Mesenchymal stem cell (in vitro differentiated cells and primary cell): ENCODE data around the gene TM9SF3.
A peak's percentile ranks its signal among the peaks of the same experiment; 100 is the strongest.

Experiments used
- DNase-seq: peaks from one replicate; pipeline ENCODE4 v3.0.0-alpha.2; 2013
- H2AFZ ChIP-seq: one replicate; pipeline ENCODE4 v1.6.1; 2013; ENCODE audit warnings: low read depth, mild to moderate bottlenecking, control low read depth, inconsistent platforms, low read length, moderate library complexity
- H2AK5ac ChIP-seq: 2 replicates; pipeline ENCODE4 v1.6.1; 2013; ENCODE audit warnings: low read length, moderate library complexity, mild to moderate bottlenecking, inconsistent platforms; ENCODE audit not compliant: severe bottlenecking
- H2BK120ac ChIP-seq: one replicate; pipeline ENCODE4 v1.6.1; 2013; ENCODE audit warnings: low read depth, mild to moderate bottlenecking, inconsistent platforms, low read length, moderate library complexity
- H2BK12ac ChIP-seq, 2 experiments: one replicate each; pipeline ENCODE4 v1.6.1; 2013; ENCODE audit warnings: inconsistent platforms in 2 of 2, low read length in 2 of 2, mild to moderate bottlenecking in 2 of 2, moderate library complexity in 2 of 2, control low read depth in 1 of 2
- H2BK15ac ChIP-seq: one replicate; pipeline ENCODE4 v1.6.1; 2013; ENCODE audit warnings: mild to moderate bottlenecking, low read depth, inconsistent platforms; ENCODE audit not compliant: poor library complexity, severe bottlenecking
- H2BK5ac ChIP-seq: 2 replicates; pipeline ENCODE4 v1.6.1; 2013; ENCODE audit warnings: low read depth, mild to moderate bottlenecking, low read length, control low read depth, inconsistent platforms; ENCODE audit not compliant: poor library complexity, severe bottlenecking
- H3K14ac ChIP-seq, 2 experiments: one replicate each; pipeline ENCODE4 v1.6.1; 2013; ENCODE audit warnings: inconsistent platforms in 2 of 2, low read length in 2 of 2, control low read depth in 1 of 2, mild to moderate bottlenecking in 1 of 2, moderate library complexity in 1 of 2
- H3K18ac ChIP-seq, 2 experiments: one replicate each; pipeline ENCODE4 v1.6.1; 2013; ENCODE audit warnings: inconsistent platforms in 2 of 2, low read length in 2 of 2, control low read depth in 1 of 2, low read depth in 1 of 2, mild to moderate bottlenecking in 1 of 2
- H3K23ac ChIP-seq, 2 experiments: one replicate each; pipeline ENCODE4 v1.6.1; 2013; ENCODE audit warnings: inconsistent platforms in 2 of 2, low read length in 2 of 2, mild to moderate bottlenecking in 2 of 2, moderate library complexity in 2 of 2, control low read depth in 1 of 2
- H3K27ac ChIP-seq: 2 replicates; pipeline ENCODE4 v1.5.1; 2013; ENCODE audit warnings: mild to moderate bottlenecking, moderate library complexity, low read length, control low read depth, inconsistent platforms; ENCODE audit not compliant: poor library complexity, severe bottlenecking
- H3K27me3 ChIP-seq, 2 experiments: 2 replicates each; pipeline versions ENCODE4 v1.6.1 to v1.7.0; 2013; ENCODE audit warnings: low read length in 2 of 2, mild to moderate bottlenecking in 2 of 2, moderate library complexity in 2 of 2, control low read depth in 1 of 2, inconsistent platforms in 1 of 2; ENCODE audit not compliant: control insufficient read depth in 1 of 2, insufficient read depth in 1 of 2
- H3K36me3 ChIP-seq, 2 experiments: 2 replicates each; pipeline versions ENCODE4 v1.6.1 to v1.7.0; 2013; ENCODE audit warnings: low read length in 2 of 2, control low read depth in 1 of 2, inconsistent platforms in 1 of 2, low read depth in 1 of 2, mild to moderate bottlenecking in 1 of 2; ENCODE audit not compliant: insufficient read depth in 2 of 2, control insufficient read depth in 1 of 2
- H3K4ac ChIP-seq, 2 experiments: one replicate each; pipeline ENCODE4 v1.6.1; 2013; ENCODE audit warnings: inconsistent platforms in 2 of 2, low read length in 2 of 2, mild to moderate bottlenecking in 2 of 2, moderate library complexity in 2 of 2, control low read depth in 1 of 2, low read depth in 1 of 2
- H3K4me1 ChIP-seq: 2 replicates; pipeline ENCODE4 v1.6.1; 2013; ENCODE audit warnings: low read depth, low read length, control low read depth; ENCODE audit not compliant: control insufficient read depth, insufficient read depth
- H3K4me2 ChIP-seq: 2 replicates; pipeline ENCODE4 v1.6.1; 2013; ENCODE audit warnings: low read length, mild to moderate bottlenecking, inconsistent platforms; ENCODE audit not compliant: poor library complexity, severe bottlenecking
- H3K4me3 ChIP-seq, 2 experiments: 2 replicates each; pipeline versions ENCODE4 v1.5.1 to v1.7.0; 2013; ENCODE audit warnings: low read length in 2 of 2, mild to moderate bottlenecking in 2 of 2, control low read depth in 1 of 2, low read depth in 1 of 2; ENCODE audit not compliant: insufficient read depth in 1 of 2
- H3K79me1 ChIP-seq: replicated peaks from 2 replicates; pipeline ENCODE4 v1.6.1; 2013; ENCODE audit warnings: mild to moderate bottlenecking, control low read depth, low read length, inconsistent platforms; ENCODE audit not compliant: poor library complexity, severe bottlenecking
- H3K9ac ChIP-seq: 2 replicates; pipeline ENCODE4 v1.7.0; 2013; ENCODE audit warnings: mild to moderate bottlenecking, low read length, moderate library complexity
- H3K9me3 ChIP-seq: 2 replicates; pipeline ENCODE4 v1.7.0; 2013; ENCODE audit warnings: mild to moderate bottlenecking, low read length; ENCODE audit not compliant: control insufficient read depth
- H4K8ac ChIP-seq: one replicate; pipeline ENCODE4 v1.6.1; 2013; ENCODE audit warnings: inconsistent platforms, mild to moderate bottlenecking, low read length, moderate library complexity
- H4K91ac ChIP-seq: one replicate; pipeline ENCODE4 v1.6.1; 2013; ENCODE audit warnings: mild to moderate bottlenecking, low read length, inconsistent platforms
- WGBS: methylation state at CpG from one replicate; pipeline ENCODE4 v1.1.7; 2013; ENCODE audit warnings: mixed read lengths; 5-methylcytosine and 5-hydroxymethylcytosine counted together

Gene TM9SF3

DNA sequence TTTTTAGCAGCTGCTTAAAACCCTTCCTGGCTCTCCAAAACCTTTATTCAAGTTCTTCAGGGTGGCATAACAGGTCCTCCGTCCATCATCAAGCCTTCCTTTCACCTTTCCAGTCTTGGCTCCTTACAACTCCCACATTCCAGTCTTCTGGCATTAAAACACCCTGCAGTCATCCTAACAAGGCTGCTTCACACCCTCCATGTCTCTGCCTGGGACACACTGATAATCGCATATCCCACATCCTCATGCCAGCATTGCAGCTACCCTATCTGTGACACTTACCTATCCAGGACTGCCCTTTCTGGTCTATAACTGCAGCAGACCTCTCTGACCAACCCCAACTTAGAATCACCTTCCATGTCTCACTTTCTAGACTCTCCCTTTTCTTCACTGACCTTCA, 70.5 kb downstream of the TM9SF3 start:
- Histone ChIP-seq H3K79me1 (peaks cover 7% of the 10 kb centered on the region), H2BK12ac (no peak overlapping the region), H3K27ac (no peak overlapping the region), H3K9me3 (no peaks in the 10 kb centered on the region), H2AK5ac (no peak overlapping the region), H3K14ac (no peak overlapping the region), H3K4me1 (peaks cover 12% of the 10 kb centered on the region), H3K9ac (no peak overlapping the region), H3K23ac (no peak overlapping the region), H3K4ac (no peak overlapping the region), H4K91ac (no peak overlapping the region), H2BK5ac (no peak overlapping the region), H3K4me2 (no peak overlapping the region), H3K36me3 (peaks cover 0 to 39% of the 10 kb centered on the region in 2 experiments), H3K4me3 (no peak overlapping the region), H2BK120ac (no peak overlapping the region), H2AFZ (no peak overlapping the region), H4K8ac (no peak overlapping the region), H3K27me3 (peaks cover 0 to 15% of the 10 kb centered on the region in 2 experiments), H3K18ac (no peak overlapping the region), H2BK15ac (no peak overlapping the region)
- WGBS, result 97% methylated on average over 2 of the region's 2 CpGs
- no peak for DNase-seq

DNA sequence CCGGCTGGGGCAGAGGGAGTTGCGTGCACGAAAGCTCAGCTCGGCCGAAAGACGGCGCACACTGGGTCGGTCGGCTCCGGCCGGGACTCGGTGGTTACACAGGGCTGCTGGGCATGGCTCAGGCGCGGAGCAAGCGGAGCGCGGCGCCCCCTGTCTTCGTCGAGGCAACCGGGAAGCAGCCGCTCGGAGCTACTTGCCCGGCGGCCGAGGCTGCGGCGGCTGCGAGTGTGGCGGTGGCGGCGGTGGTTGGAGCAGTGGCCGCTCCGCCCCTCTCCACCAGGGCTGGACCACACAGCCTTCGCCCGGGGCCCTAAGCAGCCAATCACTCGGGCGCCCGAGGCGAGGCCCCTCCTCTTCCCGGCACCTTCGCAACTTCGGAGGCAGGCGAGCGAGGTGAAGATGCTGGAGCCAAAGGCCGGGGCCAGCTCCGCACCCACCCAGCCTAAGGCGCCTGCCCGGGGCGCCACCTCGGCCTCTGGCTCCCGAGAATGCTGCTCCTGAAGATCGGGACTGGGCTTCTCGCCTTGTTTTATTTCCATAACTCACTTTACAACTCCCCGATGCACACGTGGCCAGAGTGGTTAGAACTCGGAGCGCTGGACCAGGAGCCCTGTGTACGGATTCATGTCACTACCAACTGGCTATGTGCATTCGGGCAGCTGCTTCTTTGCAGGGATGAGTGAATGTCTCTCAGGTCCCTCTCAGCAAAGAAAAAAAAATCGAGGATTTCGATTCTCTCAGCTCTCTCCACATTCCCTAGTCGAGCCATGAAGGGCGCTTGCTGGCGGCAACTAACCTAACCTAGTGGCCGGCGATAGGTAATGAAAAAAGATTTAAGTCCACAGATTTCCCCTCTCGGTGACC, 72.9 kb downstream of the TM9SF3 start, which contains the start of gene TLL2:
TSS of gene TLL2 (minus strand) at position 229 of the 864 bp plus-strand sequence. CDS start 241 bp downstream, outside the sequence.
- DNase-seq, result peak; percentile 89
- H3K27me3 ChIP-seq, result peaks cover 0 to 15% of the 10 kb centered on the region in 2 experiments
- no peak within 1 kb of the TSS for H3K4ac ChIP-seq
- H3K4me2 ChIP-seq, result peak within 1 kb of the TSS; percentile 87
- H2BK12ac ChIP-seq, result no peak within 1 kb of the TSS
- peak within 1 kb of the TSS; percentile 51 for H2AFZ ChIP-seq
- H3K4me1 ChIP-seq, result peaks cover 23% of the 10 kb centered on the region
- H3K23ac ChIP-seq, result no peak within 1 kb of the TSS
- no peak within 1 kb of the TSS for H2AK5ac ChIP-seq
- no peaks in the 10 kb centered on the region for H3K9me3 ChIP-seq
- H3K36me3 ChIP-seq, result peaks cover 0 to 15% of the 10 kb centered on the region in 2 experiments
- H3K14ac ChIP-seq, result no peak within 1 kb of the TSS
- peaks cover 11% of the 10 kb centered on the region for H3K79me1 ChIP-seq
- H3K9ac ChIP-seq, result peak within 1 kb of the TSS; percentile 45
- H3K4me3 ChIP-seq, result peak within 1 kb of the TSS; percentile 76
- WGBS, result 7% methylated on average over 60 of the region's 68 CpGs
- peak within 1 kb of the TSS; percentile 66 for H3K27ac ChIP-seq
- no peak within 1 kb of the TSS for H4K91ac ChIP-seq
- peak within 1 kb of the TSS; percentile 74 for H2BK5ac ChIP-seq
- no peak within 1 kb of the TSS for H4K8ac ChIP-seq
- H2BK120ac ChIP-seq, result no peak within 1 kb of the TSS
- H2BK15ac ChIP-seq, result no peak within 1 kb of the TSS
- no peak within 1 kb of the TSS for H3K18ac ChIP-seq

DNA sequence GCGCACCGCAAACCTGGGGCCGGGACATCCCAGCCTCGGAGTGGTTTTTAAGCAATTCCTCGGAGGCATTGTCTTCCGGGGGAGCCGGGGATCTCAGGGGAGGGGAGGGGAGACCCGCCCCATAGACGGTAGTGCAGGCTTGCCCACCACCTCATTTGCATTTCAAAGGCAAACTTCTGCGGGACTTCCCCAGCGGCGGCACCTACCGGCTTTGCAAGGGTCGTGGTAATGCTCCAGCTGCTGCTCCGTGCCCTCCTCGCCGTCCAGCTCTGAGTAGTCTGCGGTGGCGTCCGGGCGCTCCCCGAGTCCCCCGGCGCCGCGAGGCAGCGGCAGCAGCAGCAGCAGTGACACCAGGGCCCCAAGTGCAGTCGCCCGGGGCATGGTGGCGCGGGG, 73.5 kb downstream of the TM9SF3 start:
- no peak overlapping the region for H3K14ac ChIP-seq
- H3K4ac ChIP-seq, result no peak overlapping the region
- peaks cover 0 to 8% of the 10 kb centered on the region in 2 experiments for H3K36me3 ChIP-seq
- peaks cover 0 to 15% of the 10 kb centered on the region in 2 experiments for H3K27me3 ChIP-seq
- 0% methylated on average over 24 of the region's 31 CpGs for WGBS
- no peak overlapping the region for H3K23ac ChIP-seq
- H2BK5ac ChIP-seq, result no peak overlapping the region
- DNase-seq, result no peak
- peak overlapping the region; percentile 51 for H2AFZ ChIP-seq
- H3K9ac ChIP-seq, result peak overlapping the region; percentile 45
- no peak overlapping the region for H2BK120ac ChIP-seq
- H4K8ac ChIP-seq, result no peak overlapping the region
- no peak overlapping the region for H2AK5ac ChIP-seq
- no peaks in the 10 kb centered on the region for H3K9me3 ChIP-seq
- peaks cover 11% of the 10 kb centered on the region for H3K79me1 ChIP-seq
- H3K4me1 ChIP-seq, result peaks cover 27% of the 10 kb centered on the region
- H3K27ac ChIP-seq, result peak overlapping the region; percentile 27
- H3K4me3 ChIP-seq, result peak overlapping the region; percentile 76
- H2BK15ac ChIP-seq, result no peak overlapping the region
- H2BK12ac ChIP-seq, result no peak overlapping the region
- H3K4me2 ChIP-seq, result peak overlapping the region; percentile 87
- no peak overlapping the region for H4K91ac ChIP-seq
- H3K18ac ChIP-seq, result no peak overlapping the region

DNA sequence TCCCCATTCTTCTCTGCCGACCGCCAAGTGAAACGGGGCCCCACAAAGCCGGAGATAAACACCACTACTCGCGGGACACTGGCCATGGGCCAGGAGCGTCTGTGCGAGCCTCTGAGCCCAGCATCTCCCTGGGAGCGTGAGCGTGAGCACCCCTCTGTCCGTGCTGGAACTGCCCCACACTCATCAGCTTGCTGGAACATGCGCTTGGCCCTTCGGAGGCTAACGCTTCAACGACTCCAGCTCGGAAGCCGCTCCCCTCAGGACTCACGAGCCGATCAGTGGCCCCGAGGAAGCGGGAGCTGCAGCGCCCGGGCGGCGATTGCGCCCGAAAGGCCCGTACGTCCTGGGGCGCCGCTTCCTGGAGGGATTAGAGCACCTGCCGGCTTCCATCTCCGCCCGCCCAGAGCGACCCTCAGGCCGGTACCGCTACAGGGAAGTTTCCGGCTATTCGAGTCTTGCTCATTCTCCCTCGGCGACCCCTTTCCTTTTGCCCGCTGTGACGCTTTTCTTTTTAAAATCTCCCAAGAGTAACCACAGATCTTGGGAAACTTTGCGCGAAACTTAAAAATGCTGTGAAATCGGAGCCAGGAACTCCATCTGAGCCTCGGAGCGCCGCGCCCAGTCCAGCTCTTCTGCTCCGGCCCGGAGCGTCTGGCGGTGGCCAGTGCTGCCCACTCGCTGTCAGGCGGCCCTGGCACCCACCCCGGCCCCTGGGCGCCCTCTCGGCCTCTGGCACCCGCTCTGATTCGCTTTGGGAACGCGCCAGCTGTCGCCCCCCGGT, 74.1 kb downstream of the TM9SF3 start:
- Histone ChIP-seq H3K4me2 (peak overlapping the region; percentile 87), H2BK120ac (no peak overlapping the region), H2AFZ (no peak overlapping the region), H3K36me3 (peaks cover 0 to 4% of the 10 kb centered on the region in 2 experiments), H3K27me3 (peaks cover 0 to 15% of the 10 kb centered on the region in 2 experiments), H3K4ac (no peak overlapping the region), H3K4me1 (peaks cover 31% of the 10 kb centered on the region), H3K9me3 (no peaks in the 10 kb centered on the region), H2BK15ac (no peak overlapping the region), H3K23ac (peak overlapping the region in 1 of 2 experiments; percentile 78), H3K9ac (peak overlapping the region; percentile 45), H3K27ac (peak overlapping the region; percentile 33), H3K14ac (no peak overlapping the region), H2BK5ac (peak overlapping the region; percentile 74), H3K79me1 (peaks cover 15% of the 10 kb centered on the region), H2AK5ac (no peak overlapping the region), H4K91ac (no peak overlapping the region), H3K4me3 (peak overlapping the region; percentile 76), H4K8ac (no peak overlapping the region), H2BK12ac (peak overlapping the region in 1 of 2 experiments; percentile 4), H3K18ac (no peak overlapping the region)
- DNase-seq, result peak; percentile 30
- WGBS, result 1% methylated on average over 65 of the region's 65 CpGs
